ENCODE results near the gene TOX2. TPM values are rescaled to one million over a fixed set of nuclear protein-coding genes. Genes with fewer than 3 reads are reported as not detected.

Gene TOX2
- total and polyA plus RNA-seq, 2 of the 8 experiments (the other 6 are each of a cell fraction or from before 2014, with no cell fraction given) = 1.8 to 3.4 TPM

GRCh38 chr20:44111712-44112335 lies 197.2 kb downstream of the TOX2 start (continued):
- TF ChIP-seq CEBPB (IDR thresholded peaks at IDR 0.05; ENCODE audit: low read depth, low read length) (no peak), KDM4A (IDR thresholded peaks at IDR 0.05; ENCODE audit: low read depth, low read length, severe bottlenecking) (no peak), CBX5 (IDR thresholded peaks at IDR 0.05; ENCODE audit: low read depth, low read length) (no peak), RNF2 (IDR thresholded peaks at IDR 0.05; ENCODE audit: borderline replicate concordance, low read depth, low read length, missing control alignments, poor library complexity, severe bottlenecking) (no peak)

Data from H1 (cell line).